K562 (cell line): ENCODE measurements around the gene IRF9.

Source experiments
- CTCF ChIP-seq, 3 experiments: IDR thresholded peaks in 2 of 3; conservative IDR thresholded peaks in 1 of 3; 2 replicates each; pipeline ENCODE4 v1.5.1; 2011 to 2012; ENCODE audit warnings: low read length in 3 of 3, mild to moderate bottlenecking in 3 of 3, control low read depth in 2 of 3, improper control_type of control experiment in 1 of 3, inconsistent platforms in 1 of 3, low read depth in 1 of 3, mixed read lengths in 1 of 3, moderate library complexity in 1 of 3; ENCODE audit not compliant: insufficient read depth in 2 of 3
- TF ChIP-seq, protein P1 (sequence below): IDR thresholded peaks from 2 replicates; pipeline ENCODE4 v1.6.1; 2016; ENCODE audit warnings: missing genetic modification characterization, missing compliant biosample characterization
- TF ChIP-seq, protein P2 (sequence below): IDR thresholded peaks from 3 replicates; pipeline ENCODE4 v1.6.1; 2011; ENCODE audit warnings: borderline replicate concordance, mild to moderate bottlenecking; ENCODE audit not compliant: insufficient read length, insufficient read depth

DNA sequence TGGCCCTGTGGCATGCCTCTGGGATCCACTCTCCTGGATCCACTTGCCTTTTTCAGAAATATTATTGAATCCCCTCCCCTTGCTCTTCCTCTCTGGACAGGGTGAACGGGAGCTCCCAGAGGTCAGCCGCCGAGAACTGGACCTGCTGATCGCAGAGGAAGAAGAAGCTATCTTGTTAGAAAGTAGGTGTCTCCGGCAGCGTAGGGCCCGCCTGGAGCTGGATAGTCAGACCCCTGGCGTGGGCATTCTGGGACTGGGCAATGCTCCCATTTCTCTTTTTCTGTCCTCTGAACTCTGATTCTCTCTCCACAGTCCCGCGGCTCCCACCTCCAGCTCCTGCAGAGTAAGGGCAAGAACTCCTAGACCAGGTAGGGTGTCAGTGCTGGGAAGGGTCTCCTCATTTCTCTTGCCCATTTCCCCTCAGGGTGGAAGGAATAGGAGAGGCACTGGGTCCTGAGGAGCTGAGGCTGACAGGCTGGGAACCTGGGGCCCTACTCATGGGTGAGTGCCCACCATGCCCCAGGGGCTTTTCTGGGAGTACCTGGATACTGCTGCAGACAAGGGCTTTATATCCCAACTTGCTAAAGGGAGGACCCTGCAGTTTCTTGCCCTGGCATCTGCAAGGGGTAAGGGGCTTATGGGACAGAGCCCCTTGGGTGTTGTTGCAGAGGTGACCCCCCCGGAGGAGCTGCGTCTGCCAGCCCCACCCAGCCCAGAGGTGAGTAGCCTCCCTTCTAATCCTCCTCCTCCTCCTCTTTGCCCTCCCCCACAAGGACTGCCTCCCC, 16.2 kb downstream of the IRF9 start:
- no peak for TF ChIP-seq CTCF (IDR thresholded peaks at IDR 0.05 in 2 of 3, conservative IDR thresholded peaks at IDR 0.05 in 1 of 3; ENCODE audit: insufficient read depth in 2 of 3, low read depth in 1 of 3, low read length in 3 of 3)
- TF ChIP-seq, protein P1, sequence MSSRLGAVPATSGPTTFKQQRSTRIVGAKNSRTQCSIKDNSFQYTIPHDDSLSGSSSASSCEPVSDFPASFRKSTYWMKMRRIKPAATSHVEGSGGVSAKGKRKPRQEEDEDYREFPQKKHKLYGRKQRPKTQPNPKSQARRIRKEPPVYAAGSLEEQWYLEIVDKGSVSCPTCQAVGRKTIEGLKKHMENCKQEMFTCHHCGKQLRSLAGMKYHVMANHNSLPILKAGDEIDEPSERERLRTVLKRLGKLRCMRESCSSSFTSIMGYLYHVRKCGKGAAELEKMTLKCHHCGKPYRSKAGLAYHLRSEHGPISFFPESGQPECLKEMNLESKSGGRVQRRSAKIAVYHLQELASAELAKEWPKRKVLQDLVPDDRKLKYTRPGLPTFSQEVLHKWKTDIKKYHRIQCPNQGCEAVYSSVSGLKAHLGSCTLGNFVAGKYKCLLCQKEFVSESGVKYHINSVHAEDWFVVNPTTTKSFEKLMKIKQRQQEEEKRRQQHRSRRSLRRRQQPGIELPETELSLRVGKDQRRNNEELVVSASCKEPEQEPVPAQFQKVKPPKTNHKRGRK (tag), result no peak
- TF ChIP-seq, protein P2, sequence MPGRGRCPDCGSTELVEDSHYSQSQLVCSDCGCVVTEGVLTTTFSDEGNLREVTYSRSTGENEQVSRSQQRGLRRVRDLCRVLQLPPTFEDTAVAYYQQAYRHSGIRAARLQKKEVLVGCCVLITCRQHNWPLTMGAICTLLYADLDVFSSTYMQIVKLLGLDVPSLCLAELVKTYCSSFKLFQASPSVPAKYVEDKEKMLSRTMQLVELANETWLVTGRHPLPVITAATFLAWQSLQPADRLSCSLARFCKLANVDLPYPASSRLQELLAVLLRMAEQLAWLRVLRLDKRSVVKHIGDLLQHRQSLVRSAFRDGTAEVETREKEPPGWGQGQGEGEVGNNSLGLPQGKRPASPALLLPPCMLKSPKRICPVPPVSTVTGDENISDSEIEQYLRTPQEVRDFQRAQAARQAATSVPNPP, result no peak
